Caco-2 (cell line): Measurements from ENCODE around the gene GRIA4. TPM values are rescaled to one million over a fixed set of nuclear protein-coding genes. Genes with fewer than 3 reads are reported as not detected.

Source experiments
- BruUV-seq: library from RNA; stranded (reverse); fragments of 400-500 nt; replicated peaks from 2 replicates; lab custom pipeline; 2021; lab: Mats Ljungman, UMichigan
- CTCF ChIA-PET: fragments of 300-600 bp; sonication (Branson Sonifier 250); formaldehyde crosslinking; loops from one replicate; lab custom pipeline; 2022; ENCODE audit warnings: antibody characterized with exemption; lab: Charles Lee
- POLR2A ChIA-PET: fragments of 300-600 bp; sonication (Branson Sonifier 250); formaldehyde crosslinking; loops from one replicate; lab custom pipeline; 2022; ENCODE audit warnings: antibody characterized with exemption; lab: Charles Lee
- DNase-seq, 2 experiments: peaks; one replicate each; pipeline versions ENCODE4 v3.0.0 to v3.0.0-alpha.2; 2020 to 2022
- H3K27me3 ChIP-seq: replicated peaks from 2 replicates; pipeline ENCODE4 v1.6.0; 2011; ENCODE audit warnings: low read length; ENCODE audit not compliant: control insufficient read depth, insufficient read depth
- H3K36me3 ChIP-seq: 2 replicates; pipeline ENCODE4 v1.5.1; 2011; ENCODE audit warnings: low read length; ENCODE audit not compliant: control insufficient read depth, insufficient read depth
- H3K4me1 ChIP-seq: fragments of 250-450 bp; sonication (Bioruptor Pico); 2 replicates; pipeline ENCODE4 v1.5.1; 2020; ENCODE audit warnings: mild to moderate bottlenecking
- H3K4me3 ChIP-seq: 2 replicates; pipeline ENCODE4 v1.5.1; 2011; ENCODE audit warnings: low read depth, mild to moderate bottlenecking, control low read depth, low read length
- H3K9me3 ChIP-seq: fragments of 250-450 bp; sonication (Bioruptor Pico); 2 replicates; pipeline ENCODE4 v1.5.1; 2020; ENCODE audit warnings: mild to moderate bottlenecking, moderate library complexity
- H3K27ac Mint-ChIP-seq: one replicate; pipeline ENCODE4 v1.8.0; 2022; ENCODE audit warnings: mixed read lengths; ENCODE audit not compliant: unreplicated experiment
- H3K27me3 Mint-ChIP-seq: one replicate; pipeline ENCODE4 v1.8.0; 2022; ENCODE audit warnings: mixed read lengths; ENCODE audit not compliant: insufficient read depth, unreplicated experiment
- H3K36me3 Mint-ChIP-seq: one replicate; pipeline ENCODE4 v1.8.0; 2022; ENCODE audit warnings: mild to moderate bottlenecking, mixed read lengths; ENCODE audit not compliant: insufficient read depth, unreplicated experiment
- H3K4me1 Mint-ChIP-seq: one replicate; pipeline ENCODE4 v1.8.0; 2022; ENCODE audit warnings: low read depth, mixed read lengths; ENCODE audit not compliant: unreplicated experiment
- H3K4me3 Mint-ChIP-seq: one replicate; pipeline ENCODE4 v1.8.0; 2022; ENCODE audit warnings: mild to moderate bottlenecking, moderate library complexity, mixed read lengths; ENCODE audit not compliant: unreplicated experiment
- H3K9me3 Mint-ChIP-seq: one replicate; pipeline ENCODE4 v1.8.0; 2022; ENCODE audit warnings: mixed read lengths; ENCODE audit not compliant: unreplicated experiment
- CTCF ChIP-seq, 2 experiments: fragments of 200-600 bp in 1 of 2; IDR thresholded peaks; 1 replicate in 1 of 2; 2 replicates in 1 of 2; pipeline versions ENCODE4 v1.5.1 to v1.8.0; 2011 to 2022; ENCODE audit warnings: antibody characterized with exemption in 1 of 2, control low read depth in 1 of 2, inconsistent platforms in 1 of 2, low read depth in 1 of 2, low read length in 1 of 2, mild to moderate bottlenecking in 1 of 2, moderate library complexity in 1 of 2; ENCODE audit not compliant: insufficient read depth in 1 of 2, severe bottlenecking in 1 of 2, unreplicated experiment in 1 of 2
- intact Hi-C: fragments of 100-400 bp; cut with micrococcal nuclease; formaldehyde crosslinking; loops from one replicate; pipeline ENCODE4 v1.10.0; 2022; ENCODE audit not compliant: unreplicated experiment
- total RNA-seq: library from RNA; stranded (reverse); gene quantifications from 2 replicates; pipeline ENCODE4 v1.2.3, GENCODE V29; 2022

The GRIA4 gene
- total RNA-seq, 1 experiment from 2014 or later = not detected

- no peaks in the 10 kb centered on the region for H3K36me3 ChIP-seq
- H3K27me3 ChIP-seq = no peaks in the 10 kb centered on the region
- CTCF ChIA-PET = no interaction called here
- peaks cover 4% of the 10 kb centered on the region for H3K27me3 Mint-ChIP-seq
- no peak overlapping the region for H3K4me3 Mint-ChIP-seq
- DNase-seq = no peak
- no peaks in the 10 kb centered on the region for H3K4me1 ChIP-seq
- peaks cover 10% of the 10 kb centered on the region for H3K9me3 Mint-ChIP-seq
- no peaks in the 10 kb centered on the region for H3K36me3 Mint-ChIP-seq
- POLR2A ChIA-PET = no interaction called here
- no TSS peak for BruUV-seq
- no peaks in the 10 kb centered on the region for H3K9me3 ChIP-seq
- intact Hi-C loops = no loop called here
- no peaks in the 10 kb centered on the region for H3K4me1 Mint-ChIP-seq
- no peak for TF ChIP-seq CTCF (IDR thresholded peaks at IDR 0.05; ENCODE audit: insufficient read depth in 1 of 2, low read depth in 1 of 2, low read length in 1 of 2, severe bottlenecking in 1 of 2, unreplicated experiment in 1 of 2)
- H3K4me3 ChIP-seq = no peak overlapping the region
- no peak overlapping the region for H3K27ac Mint-ChIP-seq
These were observed 60.9 kb downstream of the GRIA4 start for GRCh38 chr11:105670811-105671210.

GRCh38 chr11:105673089-105673488 is 63.2 kb downstream of the GRIA4 start:
- TF ChIP-seq CTCF (IDR thresholded peaks at IDR 0.05; ENCODE audit: insufficient read depth in 1 of 2, low read depth in 1 of 2, low read length in 1 of 2, severe bottlenecking in 1 of 2, unreplicated experiment in 1 of 2) = no peak
- intact Hi-C loops = no loop called here
- CTCF ChIA-PET = no interaction called here

GRCh38 chr11:105689631-105690030 is 79.8 kb downstream of the GRIA4 start:
- H3K27me3 ChIP-seq = no peaks in the 10 kb centered on the region
- BruUV-seq = no TSS peak
- intact Hi-C loops = no loop called here
- H3K27ac Mint-ChIP-seq = no peak overlapping the region
- no peaks in the 10 kb centered on the region for H3K27me3 Mint-ChIP-seq
- no peak overlapping the region for H3K4me3 Mint-ChIP-seq
- H3K4me3 ChIP-seq = no peak overlapping the region
- no peaks in the 10 kb centered on the region for H3K4me1 Mint-ChIP-seq
- CTCF ChIA-PET = no interaction called here
- no peaks in the 10 kb centered on the region for H3K4me1 ChIP-seq
- H3K9me3 Mint-ChIP-seq = no peaks in the 10 kb centered on the region
- TF ChIP-seq CTCF (IDR thresholded peaks at IDR 0.05; ENCODE audit: insufficient read depth in 1 of 2, low read depth in 1 of 2, low read length in 1 of 2, severe bottlenecking in 1 of 2, unreplicated experiment in 1 of 2) = no peak
- no peak for DNase-seq
- no peaks in the 10 kb centered on the region for H3K36me3 ChIP-seq
- H3K36me3 Mint-ChIP-seq = no peaks in the 10 kb centered on the region
- H3K9me3 ChIP-seq = no peaks in the 10 kb centered on the region
- POLR2A ChIA-PET = no interaction called here

More at GRCh38 chr11:105673089-105673488, 63.2 kb downstream of the GRIA4 start:
- Histone ChIP-seq H3K36me3 (no peaks in the 10 kb centered on the region), H3K27me3 (no peaks in the 10 kb centered on the region), H3K9me3 (no peaks in the 10 kb centered on the region), H3K4me1 (no peaks in the 10 kb centered on the region), H3K4me3 (no peak overlapping the region)
- Mint-ChIP-seq H3K4me3 (no peak overlapping the region), H3K27ac (no peak overlapping the region), H3K36me3 (no peaks in the 10 kb centered on the region), H3K4me1 (no peaks in the 10 kb centered on the region), H3K9me3 (peaks cover 10% of the 10 kb centered on the region), H3K27me3 (peaks cover 4% of the 10 kb centered on the region)
- POLR2A ChIA-PET = no interaction called here
- BruUV-seq = no TSS peak
- DNase-seq = peak; percentile 60 to 70
